GM06990 (cell line): Measurements from ENCODE around the gene ITPK1.

ENCODE experiments used
- DNase-seq: peaks from one replicate; pipeline ENCODE4 v3.0.0-alpha.2; 2011; ENCODE audit not compliant: insufficient read length; ENCODE audit errors: extremely low read depth
- H3K27me3 ChIP-seq: replicated peaks from 2 replicates; pipeline ENCODE4 v1.6.0; 2011; ENCODE audit warnings: low read length; ENCODE audit not compliant: control insufficient read depth, insufficient read depth
- H3K36me3 ChIP-seq: 2 replicates; pipeline ENCODE4 v1.5.1; 2011; ENCODE audit warnings: low read length; ENCODE audit not compliant: control insufficient read depth, insufficient read depth
- H3K4me3 ChIP-seq: replicated peaks from 2 replicates; pipeline ENCODE4 v1.5.1; 2011; ENCODE audit warnings: low read depth, mild to moderate bottlenecking, control low read depth, low read length
- TF ChIP-seq, protein P1 (sequence below): IDR thresholded peaks from 2 replicates; pipeline ENCODE4 v1.5.1; 2011; ENCODE audit warnings: low read length, control low read depth, mild to moderate bottlenecking, inconsistent platforms; ENCODE audit not compliant: insufficient read depth, poor library complexity, severe bottlenecking

Gene ITPK1

DNA sequence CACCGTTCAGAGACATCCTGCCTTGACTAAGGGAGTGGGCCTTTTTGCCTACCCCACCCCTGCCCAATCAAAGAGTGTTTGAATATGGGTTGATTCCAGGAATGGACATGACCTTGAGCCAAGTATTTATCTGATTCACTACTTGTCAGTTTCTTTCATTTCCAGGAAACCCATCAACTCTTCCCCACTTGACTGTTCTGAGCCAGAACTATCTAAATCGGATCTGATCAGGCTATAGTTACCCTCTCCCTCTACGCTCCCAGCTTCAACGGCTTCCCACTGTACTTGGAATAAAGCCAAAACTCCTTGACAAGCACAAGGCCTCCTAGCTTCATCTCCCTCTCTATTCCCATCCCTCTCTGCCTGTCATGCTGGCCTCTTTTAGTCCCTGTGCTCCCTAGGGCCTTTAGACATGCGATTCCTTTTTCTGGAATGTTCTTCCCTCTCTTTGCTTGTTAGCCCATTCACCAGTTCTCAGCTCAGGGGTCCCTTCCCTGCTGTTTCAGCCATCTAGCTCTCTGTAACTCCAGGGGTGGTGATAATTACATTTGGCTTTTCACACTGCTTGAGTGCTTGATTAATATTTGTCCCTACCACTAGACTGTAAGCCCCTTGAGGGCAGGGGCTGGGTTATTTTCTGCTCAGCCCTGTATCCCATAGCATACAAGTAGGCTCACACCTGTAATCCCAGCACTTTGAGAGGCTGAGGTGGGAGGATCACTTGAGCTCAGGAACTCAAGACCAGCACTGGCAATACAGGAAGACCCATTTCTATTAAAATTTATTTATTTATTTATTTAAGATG lies 5.5 kb upstream of the ITPK1 start:
- DNase-seq: no peak
- H3K36me3 ChIP-seq: no peaks in the 10 kb centered on the region
- H3K27me3 ChIP-seq: no peaks in the 10 kb centered on the region
- TF ChIP-seq, protein P1, sequence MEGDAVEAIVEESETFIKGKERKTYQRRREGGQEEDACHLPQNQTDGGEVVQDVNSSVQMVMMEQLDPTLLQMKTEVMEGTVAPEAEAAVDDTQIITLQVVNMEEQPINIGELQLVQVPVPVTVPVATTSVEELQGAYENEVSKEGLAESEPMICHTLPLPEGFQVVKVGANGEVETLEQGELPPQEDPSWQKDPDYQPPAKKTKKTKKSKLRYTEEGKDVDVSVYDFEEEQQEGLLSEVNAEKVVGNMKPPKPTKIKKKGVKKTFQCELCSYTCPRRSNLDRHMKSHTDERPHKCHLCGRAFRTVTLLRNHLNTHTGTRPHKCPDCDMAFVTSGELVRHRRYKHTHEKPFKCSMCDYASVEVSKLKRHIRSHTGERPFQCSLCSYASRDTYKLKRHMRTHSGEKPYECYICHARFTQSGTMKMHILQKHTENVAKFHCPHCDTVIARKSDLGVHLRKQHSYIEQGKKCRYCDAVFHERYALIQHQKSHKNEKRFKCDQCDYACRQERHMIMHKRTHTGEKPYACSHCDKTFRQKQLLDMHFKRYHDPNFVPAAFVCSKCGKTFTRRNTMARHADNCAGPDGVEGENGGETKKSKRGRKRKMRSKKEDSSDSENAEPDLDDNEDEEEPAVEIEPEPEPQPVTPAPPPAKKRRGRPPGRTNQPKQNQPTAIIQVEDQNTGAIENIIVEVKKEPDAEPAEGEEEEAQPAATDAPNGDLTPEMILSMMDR: no peak
- H3K4me3 ChIP-seq: no peak overlapping the region

GRCh38 chr14:93120517-93120916 lies 4.8 kb upstream of the ITPK1 start:
- TF ChIP-seq, protein P1: no peak
- DNase-seq: no peak
- H3K4me3 ChIP-seq: no peak overlapping the region
- H3K36me3 ChIP-seq: no peaks in the 10 kb centered on the region
- H3K27me3 ChIP-seq: no peaks in the 10 kb centered on the region

- peak overlapping the region; percentile 74 for H3K4me3 ChIP-seq
- H3K27me3 ChIP-seq: no peaks in the 10 kb centered on the region
- TF ChIP-seq, protein P1: no peak
- no peak for DNase-seq
- H3K36me3 ChIP-seq: no peaks in the 10 kb centered on the region
Observed at GRCh38 chr14:93116676-93117200, 1.0 kb upstream of the ITPK1 start.

GRCh38 chr14:93115069-93115820 lies 480 bp downstream of the ITPK1 start:
- no peaks in the 10 kb centered on the region for H3K36me3 ChIP-seq
- TF ChIP-seq, protein P1: no peak
- H3K4me3 ChIP-seq: peak overlapping the region; percentile 77
- DNase-seq: peak; percentile 93
- H3K27me3 ChIP-seq: no peaks in the 10 kb centered on the region

GRCh38 chr14:93114713-93115068 lies 1.0 kb downstream of the ITPK1 start:
- no peak for DNase-seq
- Histone ChIP-seq H3K36me3 (no peaks in the 10 kb centered on the region), H3K27me3 (no peaks in the 10 kb centered on the region), H3K4me3 (peak overlapping the region; percentile 77)
- TF ChIP-seq, protein P1: no peak
